GM08714 (cell line): ENCODE results near the gene SERPINH1.
A peak's percentile ranks its signal among the peaks of the same experiment; 100 is the strongest.

Experiments used
- H3K4me3 ChIP-seq: fragments of 200-500 bp; sonication (Bioruptor generic); 2 replicates; pipeline ENCODE4 v1.5.1; 2014; ENCODE audit warnings: mild to moderate bottlenecking, low read length, inconsistent platforms
- ZNF274 ChIP-seq: IDR thresholded peaks from 2 replicates; pipeline ENCODE4 v1.6.1; 2012; ENCODE audit warnings: mild to moderate bottlenecking, low read depth, low read length

SERPINH1 gene

GRCh38 chr11:75555079-75555811 lies 6.8 kb upstream of the SERPINH1 start:
- no peak overlapping the region for H3K4me3 ChIP-seq
- no peak for TF ChIP-seq ZNF274

- TF ChIP-seq ZNF274: no peak
- H3K4me3 ChIP-seq: no peak overlapping the region
Measured at GRCh38 chr11:75556275-75556674, 5.8 kb upstream of the SERPINH1 start.

- no peak overlapping the region for H3K4me3 ChIP-seq
- no peak for TF ChIP-seq ZNF274
Measured at GRCh38 chr11:75557666-75558494, 4.2 kb upstream of the SERPINH1 start.

- no peak for TF ChIP-seq ZNF274
- no peak overlapping the region for H3K4me3 ChIP-seq
Measured at GRCh38 chr11:75558939-75559843, 2.9 kb upstream of the SERPINH1 start.

- H3K4me3 ChIP-seq: no peak overlapping the region
- no peak for TF ChIP-seq ZNF274
Measured at GRCh38 chr11:75560644-75561043, 1.4 kb upstream of the SERPINH1 start.

GRCh38 chr11:75561426-75562047 lies 516 bp upstream of the SERPINH1 start:
- peak overlapping the region; percentile 83; the same call in 1 of the 2 replicates for H3K4me3 ChIP-seq
- TF ChIP-seq ZNF274: no peak

- peak overlapping the region; percentile 83 for H3K4me3 ChIP-seq
- TF ChIP-seq ZNF274: no peak
Measured at GRCh38 chr11:75562836-75563484, 907 bp downstream of the SERPINH1 start.

GRCh38 chr11:75563501-75563977 lies 1.5 kb downstream of the SERPINH1 start:
- peak overlapping the region; percentile 83; the same call in 1 of the 2 replicates for H3K4me3 ChIP-seq
- no peak for TF ChIP-seq ZNF274

GRCh38 chr11:75563978-75564552 lies 2.0 kb downstream of the SERPINH1 start:
- no peak overlapping the region for H3K4me3 ChIP-seq
- TF ChIP-seq ZNF274: no peak

- TF ChIP-seq ZNF274: no peak
- no peak overlapping the region for H3K4me3 ChIP-seq
Measured at GRCh38 chr11:75565221-75565814, 3.3 kb downstream of the SERPINH1 start.

- no peak for TF ChIP-seq ZNF274
- no peak overlapping the region for H3K4me3 ChIP-seq
Measured at GRCh38 chr11:75565916-75566762, 4.1 kb downstream of the SERPINH1 start.
